A549 (cell line): Measurements from ENCODE around the gene BRD1.

Experiments used
- BHLHE40 ChIP-seq: IDR thresholded peaks from 2 replicates; pipeline ENCODE4 v1.6.1; 2012; ENCODE audit warnings: low read depth, low read length, inconsistent platforms
- ESRRA ChIP-seq: fragments of 150-350 bp; IDR thresholded peaks from 2 replicates; pipeline ENCODE4 v1.6.1; 2014; ENCODE audit warnings: mild to moderate bottlenecking, low read length, borderline replicate concordance
- GATA3 ChIP-seq: IDR thresholded peaks from 2 replicates; pipeline ENCODE4 v1.6.1; 2012; ENCODE audit warnings: borderline replicate concordance
- POLR2A ChIP-seq: IDR thresholded peaks from 2 replicates; pipeline ENCODE4 v1.6.1; 2012; ENCODE audit warnings: mild to moderate bottlenecking, low read length
- SMC3 ChIP-seq: fragments of >200 bp; sonication (Bioruptor Twin); formaldehyde crosslinking; IDR thresholded peaks from 3 replicates; pipeline ENCODE4 v1.6.1; 2018; ENCODE audit warnings: inconsistent platforms
- TF ChIP-seq, protein P1 (sequence below): fragments of 200-600 bp; sonication (generic); IDR thresholded peaks from 2 replicates; pipeline ENCODE4 v1.6.1; 2016; ENCODE audit warnings: antibody characterized with exemption, mild to moderate bottlenecking, moderate library complexity
- TF ChIP-seq, protein P2 (sequence below): fragments of >200 bp; sonication (Bioruptor Twin); formaldehyde crosslinking; IDR thresholded peaks from 3 replicates; pipeline ENCODE4 v1.5.1; 2016
- TF ChIP-seq, protein P3 (sequence below): IDR thresholded peaks from 2 replicates; pipeline ENCODE4 v1.6.1; 2012

DNA sequence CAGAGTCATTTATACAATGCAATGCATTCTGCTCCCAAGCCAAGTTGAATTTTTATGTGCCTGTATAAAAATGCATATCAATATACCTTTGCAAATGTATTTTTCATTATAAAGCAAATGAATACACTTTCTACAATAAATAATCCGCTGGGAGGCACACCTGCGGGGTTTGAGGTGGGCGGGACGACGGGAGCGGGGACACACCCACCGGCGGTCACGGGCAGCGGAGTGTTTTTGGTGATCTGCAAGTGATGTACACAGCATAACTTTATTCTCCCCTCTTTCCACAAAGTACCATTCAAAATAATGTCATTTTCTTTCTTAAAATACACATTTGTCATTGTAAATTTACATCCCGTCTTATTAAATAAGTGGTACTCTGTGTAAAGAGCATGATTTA, 54.1 kb downstream of the BRD1 start:
- TF ChIP-seq, protein P1, sequence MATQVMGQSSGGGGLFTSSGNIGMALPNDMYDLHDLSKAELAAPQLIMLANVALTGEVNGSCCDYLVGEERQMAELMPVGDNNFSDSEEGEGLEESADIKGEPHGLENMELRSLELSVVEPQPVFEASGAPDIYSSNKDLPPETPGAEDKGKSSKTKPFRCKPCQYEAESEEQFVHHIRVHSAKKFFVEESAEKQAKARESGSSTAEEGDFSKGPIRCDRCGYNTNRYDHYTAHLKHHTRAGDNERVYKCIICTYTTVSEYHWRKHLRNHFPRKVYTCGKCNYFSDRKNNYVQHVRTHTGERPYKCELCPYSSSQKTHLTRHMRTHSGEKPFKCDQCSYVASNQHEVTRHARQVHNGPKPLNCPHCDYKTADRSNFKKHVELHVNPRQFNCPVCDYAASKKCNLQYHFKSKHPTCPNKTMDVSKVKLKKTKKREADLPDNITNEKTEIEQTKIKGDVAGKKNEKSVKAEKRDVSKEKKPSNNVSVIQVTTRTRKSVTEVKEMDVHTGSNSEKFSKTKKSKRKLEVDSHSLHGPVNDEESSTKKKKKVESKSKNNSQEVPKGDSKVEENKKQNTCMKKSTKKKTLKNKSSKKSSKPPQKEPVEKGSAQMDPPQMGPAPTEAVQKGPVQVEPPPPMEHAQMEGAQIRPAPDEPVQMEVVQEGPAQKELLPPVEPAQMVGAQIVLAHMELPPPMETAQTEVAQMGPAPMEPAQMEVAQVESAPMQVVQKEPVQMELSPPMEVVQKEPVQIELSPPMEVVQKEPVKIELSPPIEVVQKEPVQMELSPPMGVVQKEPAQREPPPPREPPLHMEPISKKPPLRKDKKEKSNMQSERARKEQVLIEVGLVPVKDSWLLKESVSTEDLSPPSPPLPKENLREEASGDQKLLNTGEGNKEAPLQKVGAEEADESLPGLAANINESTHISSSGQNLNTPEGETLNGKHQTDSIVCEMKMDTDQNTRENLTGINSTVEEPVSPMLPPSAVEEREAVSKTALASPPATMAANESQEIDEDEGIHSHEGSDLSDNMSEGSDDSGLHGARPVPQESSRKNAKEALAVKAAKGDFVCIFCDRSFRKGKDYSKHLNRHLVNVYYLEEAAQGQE = no peak
- TF ChIP-seq, protein P2, sequence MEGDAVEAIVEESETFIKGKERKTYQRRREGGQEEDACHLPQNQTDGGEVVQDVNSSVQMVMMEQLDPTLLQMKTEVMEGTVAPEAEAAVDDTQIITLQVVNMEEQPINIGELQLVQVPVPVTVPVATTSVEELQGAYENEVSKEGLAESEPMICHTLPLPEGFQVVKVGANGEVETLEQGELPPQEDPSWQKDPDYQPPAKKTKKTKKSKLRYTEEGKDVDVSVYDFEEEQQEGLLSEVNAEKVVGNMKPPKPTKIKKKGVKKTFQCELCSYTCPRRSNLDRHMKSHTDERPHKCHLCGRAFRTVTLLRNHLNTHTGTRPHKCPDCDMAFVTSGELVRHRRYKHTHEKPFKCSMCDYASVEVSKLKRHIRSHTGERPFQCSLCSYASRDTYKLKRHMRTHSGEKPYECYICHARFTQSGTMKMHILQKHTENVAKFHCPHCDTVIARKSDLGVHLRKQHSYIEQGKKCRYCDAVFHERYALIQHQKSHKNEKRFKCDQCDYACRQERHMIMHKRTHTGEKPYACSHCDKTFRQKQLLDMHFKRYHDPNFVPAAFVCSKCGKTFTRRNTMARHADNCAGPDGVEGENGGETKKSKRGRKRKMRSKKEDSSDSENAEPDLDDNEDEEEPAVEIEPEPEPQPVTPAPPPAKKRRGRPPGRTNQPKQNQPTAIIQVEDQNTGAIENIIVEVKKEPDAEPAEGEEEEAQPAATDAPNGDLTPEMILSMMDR = no peak
- TF ChIP-seq POLR2A (no peak), GATA3 (no peak), SMC3 (no peak), BHLHE40 (no peak), ESRRA (no peak)
- TF ChIP-seq, protein P3, sequence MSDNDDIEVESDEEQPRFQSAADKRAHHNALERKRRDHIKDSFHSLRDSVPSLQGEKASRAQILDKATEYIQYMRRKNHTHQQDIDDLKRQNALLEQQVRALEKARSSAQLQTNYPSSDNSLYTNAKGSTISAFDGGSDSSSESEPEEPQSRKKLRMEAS = no peak
